Measurements from ENCODE around the gene TMEM134.

Gene TMEM134

DNA sequence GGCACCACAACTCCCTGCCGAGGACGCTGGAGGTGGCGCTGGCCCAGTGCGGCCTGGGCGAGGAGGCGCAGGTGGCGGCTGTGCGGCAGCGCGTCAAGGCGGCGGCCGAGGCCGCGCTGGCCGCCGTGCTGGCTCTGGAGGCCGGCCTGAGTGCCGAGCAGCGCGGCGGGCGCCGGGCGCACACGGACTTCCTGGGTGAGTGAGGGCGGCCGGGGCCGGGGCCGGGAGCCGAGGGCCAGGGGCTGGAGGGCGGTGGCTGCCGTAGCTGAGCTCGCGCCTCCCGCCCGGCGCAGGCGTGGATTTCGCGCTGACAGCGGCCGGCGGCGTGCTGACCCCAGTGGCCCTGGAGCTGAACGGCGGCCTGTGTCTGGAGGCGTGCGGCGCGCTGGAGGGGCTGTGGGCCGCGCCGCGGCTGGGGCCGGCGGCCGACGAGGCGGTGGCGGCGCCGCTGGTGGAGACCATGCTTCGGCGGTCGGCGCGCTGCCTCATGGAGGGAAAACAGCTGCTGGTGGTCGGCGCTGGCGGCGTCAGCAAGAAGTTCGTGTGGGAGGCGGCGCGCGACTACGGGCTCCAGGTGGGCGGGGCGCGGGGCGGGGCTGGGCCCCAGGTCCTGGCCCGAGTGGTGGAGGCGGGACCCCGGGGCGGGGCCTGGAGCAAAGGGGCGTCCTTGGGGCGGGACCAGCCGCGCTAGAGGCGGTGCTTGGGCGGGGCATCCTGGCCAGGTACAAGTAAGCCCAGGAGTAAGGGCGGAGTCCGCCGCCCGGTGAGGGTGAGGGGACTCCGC is 48.2 kb downstream of the TMEM134 start:
- H3K79me2 ChIP-seq (ENCODE audit: control insufficient read depth, low read length): no peaks in the 10 kb centered on the region
- H3K9me3 ChIP-seq (ENCODE audit: control insufficient read depth, insufficient read depth, low read length): no peaks in the 10 kb centered on the region
- no peaks in the 10 kb centered on the region for H3K27me3 ChIP-seq (ENCODE audit: control insufficient read depth, low read length)
- peak overlapping the region; percentile 75 for H3K4me3 ChIP-seq (ENCODE audit: low read length)
- H3F3A ChIP-seq (ENCODE audit: control insufficient read depth, insufficient read depth): peaks cover 3% of the 10 kb centered on the region; the same call in 1 of the 2 replicates
- H3K27ac ChIP-seq (ENCODE audit: low read depth, low read length): no peak overlapping the region
- peaks cover 53% of the 10 kb centered on the region for H3K4me1 ChIP-seq (ENCODE audit: control insufficient read depth, low read length)
- no peak for TF ChIP-seq EZH2phosphoT487 (IDR thresholded peaks at IDR 0.05; ENCODE audit: borderline replicate concordance, low read length)
- TF ChIP-seq, protein P1, sequence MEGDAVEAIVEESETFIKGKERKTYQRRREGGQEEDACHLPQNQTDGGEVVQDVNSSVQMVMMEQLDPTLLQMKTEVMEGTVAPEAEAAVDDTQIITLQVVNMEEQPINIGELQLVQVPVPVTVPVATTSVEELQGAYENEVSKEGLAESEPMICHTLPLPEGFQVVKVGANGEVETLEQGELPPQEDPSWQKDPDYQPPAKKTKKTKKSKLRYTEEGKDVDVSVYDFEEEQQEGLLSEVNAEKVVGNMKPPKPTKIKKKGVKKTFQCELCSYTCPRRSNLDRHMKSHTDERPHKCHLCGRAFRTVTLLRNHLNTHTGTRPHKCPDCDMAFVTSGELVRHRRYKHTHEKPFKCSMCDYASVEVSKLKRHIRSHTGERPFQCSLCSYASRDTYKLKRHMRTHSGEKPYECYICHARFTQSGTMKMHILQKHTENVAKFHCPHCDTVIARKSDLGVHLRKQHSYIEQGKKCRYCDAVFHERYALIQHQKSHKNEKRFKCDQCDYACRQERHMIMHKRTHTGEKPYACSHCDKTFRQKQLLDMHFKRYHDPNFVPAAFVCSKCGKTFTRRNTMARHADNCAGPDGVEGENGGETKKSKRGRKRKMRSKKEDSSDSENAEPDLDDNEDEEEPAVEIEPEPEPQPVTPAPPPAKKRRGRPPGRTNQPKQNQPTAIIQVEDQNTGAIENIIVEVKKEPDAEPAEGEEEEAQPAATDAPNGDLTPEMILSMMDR (IDR thresholded peaks at IDR 0.05; ENCODE audit: low read depth, low read length, poor library complexity, severe bottlenecking): no peak
- no peaks in the 10 kb centered on the region for H3K9me2 ChIP-seq (replicated peaks; ENCODE audit: control insufficient read depth, low read length)
- H4K20me1 ChIP-seq (ENCODE audit: control insufficient read depth, insufficient read depth, low read depth, low read length): no peaks in the 10 kb centered on the region
- no peaks in the 10 kb centered on the region for H3K36me3 ChIP-seq (ENCODE audit: control insufficient read depth, low read length)
- peak overlapping the region; percentile 73 for H3K4me2 ChIP-seq (ENCODE audit: low read length)

- Histone ChIP-seq H3K27ac (ENCODE audit: low read depth, low read length) (no peak overlapping the region), H3K4me1 (ENCODE audit: control insufficient read depth, low read length) (peaks cover 55% of the 10 kb centered on the region)
These were observed 48.9 kb downstream of the TMEM134 start for GRCh38 chr11:67420147-67420645.

GRCh38 chr11:67419325-67420049 is 49.6 kb downstream of the TMEM134 start:
- Histone ChIP-seq H3F3A (ENCODE audit: control insufficient read depth, insufficient read depth) (peaks cover 3% of the 10 kb centered on the region; the same call in 1 of the 2 replicates), H3K79me2 (ENCODE audit: control insufficient read depth, low read length) (no peaks in the 10 kb centered on the region), H3K27me3 (ENCODE audit: control insufficient read depth, low read length) (peaks cover 6% of the 10 kb centered on the region), H3K9me2 (replicated peaks; ENCODE audit: control insufficient read depth, low read length) (no peaks in the 10 kb centered on the region), H3K4me1 (ENCODE audit: control insufficient read depth, low read length) (peaks cover 58% of the 10 kb centered on the region), H3K36me3 (ENCODE audit: control insufficient read depth, low read length) (no peaks in the 10 kb centered on the region), H3K4me2 (ENCODE audit: low read length) (peak overlapping the region; percentile 73), H3K4me3 (ENCODE audit: low read length) (peak overlapping the region; percentile 18; the same call in 1 of the 2 replicates), H3K27ac (ENCODE audit: low read depth, low read length) (no peak overlapping the region), H4K20me1 (ENCODE audit: control insufficient read depth, insufficient read depth, low read depth, low read length) (no peaks in the 10 kb centered on the region), H3K9me3 (ENCODE audit: control insufficient read depth, insufficient read depth, low read length) (no peaks in the 10 kb centered on the region)
- TF ChIP-seq, protein P1 (IDR thresholded peaks at IDR 0.05; ENCODE audit: low read depth, low read length, poor library complexity, severe bottlenecking): no peak
- TF ChIP-seq EZH2phosphoT487 (IDR thresholded peaks at IDR 0.05; ENCODE audit: borderline replicate concordance, low read length): no peak

More at GRCh38 chr11:67420147-67420645, 48.9 kb downstream of the TMEM134 start:
- Histone ChIP-seq H3K9me3 (ENCODE audit: control insufficient read depth, insufficient read depth, low read length) (no peaks in the 10 kb centered on the region), H3K4me3 (ENCODE audit: low read length) (peak overlapping the region; percentile 75), H3K36me3 (ENCODE audit: control insufficient read depth, low read length) (no peaks in the 10 kb centered on the region), H3K9me2 (replicated peaks; ENCODE audit: control insufficient read depth, low read length) (no peaks in the 10 kb centered on the region), H3F3A (ENCODE audit: control insufficient read depth, insufficient read depth) (peaks cover 3% of the 10 kb centered on the region; the same call in 1 of the 2 replicates), H3K79me2 (ENCODE audit: control insufficient read depth, low read length) (no peaks in the 10 kb centered on the region), H3K4me2 (ENCODE audit: low read length) (peak overlapping the region; percentile 73), H3K27me3 (ENCODE audit: control insufficient read depth, low read length) (peaks cover 1% of the 10 kb centered on the region), H4K20me1 (ENCODE audit: control insufficient read depth, insufficient read depth, low read depth, low read length) (no peaks in the 10 kb centered on the region)
- TF ChIP-seq EZH2phosphoT487 (IDR thresholded peaks at IDR 0.05; ENCODE audit: borderline replicate concordance, low read length): no peak
- TF ChIP-seq, protein P1 (IDR thresholded peaks at IDR 0.05; ENCODE audit: low read depth, low read length, poor library complexity, severe bottlenecking): no peak
